Neural progenitor cell (in vitro differentiated cells): Measurements from ENCODE around the gene RALGDS. TPM values are rescaled to one million over a fixed set of nuclear protein-coding genes. Genes with fewer than 3 reads are reported as not detected.
A peak's percentile ranks its signal among the peaks of the same experiment; 100 is the strongest.

Source experiments
- DNase-seq: peaks from one replicate; pipeline ENCODE4 v3.0.0-alpha.2; 2016; ENCODE audit warnings: low spot score
- H2AFZ ChIP-seq: fragments of 200-600 bp; sonication (generic); replicated peaks from 2 replicates; pipeline ENCODE4 v1.6.1; 2016; ENCODE audit warnings: antibody characterized with exemption
- H3F3A ChIP-seq: fragments of 200-600 bp; sonication (generic); 2 replicates; pipeline ENCODE4 v1.6.1; 2016; ENCODE audit warnings: antibody characterized with exemption, low read depth
- H3K27ac ChIP-seq: fragments of 200-600 bp; sonication (generic); 2 replicates; pipeline ENCODE4 v1.5.1; 2016; ENCODE audit warnings: mild to moderate bottlenecking
- H3K27me3 ChIP-seq: fragments of 200-600 bp; sonication (generic); 2 replicates; pipeline ENCODE4 v1.6.1; 2016; ENCODE audit warnings: mild to moderate bottlenecking, moderate library complexity
- H3K36me3 ChIP-seq: fragments of 200-600 bp; sonication (generic); 2 replicates; pipeline ENCODE4 v1.5.1; 2016
- H3K4me1 ChIP-seq: fragments of 200-600 bp; sonication (generic); 2 replicates; pipeline ENCODE4 v1.6.1; 2016; ENCODE audit warnings: mixed run types
- H3K4me2 ChIP-seq: fragments of 200-600 bp; sonication (generic); 2 replicates; pipeline ENCODE4 v1.6.1; 2016
- H3K4me3 ChIP-seq: fragments of 200-600 bp; sonication (generic); 2 replicates; pipeline ENCODE4 v1.5.1; 2016
- H3K79me2 ChIP-seq: fragments of 200-600 bp; sonication (generic); 2 replicates; pipeline ENCODE4 v1.6.1; 2016; ENCODE audit warnings: low read depth
- H3K9ac ChIP-seq: fragments of 200-600 bp; sonication (generic); 2 replicates; pipeline ENCODE4 v1.6.1; 2016
- H3K9me3 ChIP-seq: fragments of 200-600 bp; sonication (generic); 2 replicates; pipeline ENCODE4 v1.5.1; 2016; ENCODE audit warnings: low read depth
- H4K20me1 ChIP-seq: fragments of 200-600 bp; sonication (generic); 2 replicates; pipeline ENCODE4 v1.6.1; 2016; ENCODE audit warnings: low read depth
- H3K27ac Mint-ChIP-seq: 3 replicates; pipeline ENCODE4 v1.8.0; 2021; ENCODE audit warnings: mixed read lengths
- H3K27me3 Mint-ChIP-seq: 2 replicates; pipeline ENCODE4 v1.8.0; 2022; ENCODE audit warnings: low read depth, mild to moderate bottlenecking, inconsistent platforms, moderate library complexity, mixed read lengths; ENCODE audit not compliant: insufficient read depth
- H3K36me3 Mint-ChIP-seq: 3 replicates; pipeline ENCODE4 v1.8.0; 2021; ENCODE audit warnings: mixed read lengths
- H3K4me1 Mint-ChIP-seq: 3 replicates; pipeline ENCODE4 v1.8.0; 2021; ENCODE audit warnings: mixed read lengths
- H3K4me3 Mint-ChIP-seq: 3 replicates; pipeline ENCODE4 v1.8.0; 2021; ENCODE audit warnings: mild to moderate bottlenecking, moderate library complexity, mixed read lengths
- H3K9me3 Mint-ChIP-seq: 3 replicates; pipeline ENCODE4 v1.8.0; 2020; ENCODE audit warnings: mixed read lengths
- CTCF ChIP-seq: fragments of 200-600 bp; sonication (generic); IDR thresholded peaks from 2 replicates; pipeline ENCODE4 v1.5.1; 2017; ENCODE audit warnings: antibody characterized with exemption, mild to moderate bottlenecking
- EZH2 ChIP-seq: fragments of 200-600 bp; sonication (generic); IDR thresholded peaks from 2 replicates; pipeline ENCODE4 v1.6.1; 2017; ENCODE audit warnings: antibody characterized with exemption, mild to moderate bottlenecking, moderate library complexity
- EZH2phosphoT487 ChIP-seq: fragments of 200-600 bp; sonication (generic); IDR thresholded peaks from 2 replicates; pipeline ENCODE4 v1.6.1; 2017; ENCODE audit warnings: antibody characterized with exemption
- total RNA-seq: library from RNA; depleted of rRNA; stranded (reverse); fragments of >200 nt; gene quantifications from 2 replicates; pipeline ENCODE4 v1.2.3, GENCODE V29; 2015; ENCODE audit warnings: low replicate concordance

RALGDS gene
- total RNA-seq, 1 donor from 2014 or later, result 24.1 TPM

GRCh38 chr9:133090752-133091385, 30.2 kb downstream of the RALGDS start:
- H2AFZ ChIP-seq, result no peak overlapping the region
- Mint-ChIP-seq H3K4me1 (no peaks in the 10 kb centered on the region), H3K27me3 (peaks cover 8% of the 10 kb centered on the region), H3K9me3 (peaks cover 7% of the 10 kb centered on the region), H3K27ac (no peak overlapping the region), H3K36me3 (peaks cover 8% of the 10 kb centered on the region), H3K4me3 (no peak overlapping the region)
- no peak overlapping the region for H3K27ac ChIP-seq
- H3K9ac ChIP-seq, result no peak overlapping the region
- H3F3A ChIP-seq, result no peaks in the 10 kb centered on the region
- no peaks in the 10 kb centered on the region for H3K79me2 ChIP-seq
- H3K4me3 ChIP-seq, result no peak overlapping the region
- H3K36me3 ChIP-seq, result peaks cover 1% of the 10 kb centered on the region
- TF ChIP-seq EZH2phosphoT487, result no peak
- no peak for TF ChIP-seq EZH2
- TF ChIP-seq CTCF, result no peak
- peaks cover 4% of the 10 kb centered on the region for H3K4me1 ChIP-seq
- no peak for DNase-seq
- H3K27me3 ChIP-seq, result no peaks in the 10 kb centered on the region
- no peak overlapping the region for H3K4me2 ChIP-seq
- H3K9me3 ChIP-seq, result no peaks in the 10 kb centered on the region
- no peaks in the 10 kb centered on the region for H4K20me1 ChIP-seq

- H3K27ac ChIP-seq, result no peak overlapping the region
- no peak overlapping the region for H3K4me3 Mint-ChIP-seq
- peaks cover 7% of the 10 kb centered on the region for H3K27me3 Mint-ChIP-seq
Observed at GRCh38 chr9:133090187-133090586, 30.9 kb downstream of the RALGDS start.

GRCh38 chr9:133089271-133089671, 31.8 kb downstream of the RALGDS start:
- H3K27ac Mint-ChIP-seq, result no peak overlapping the region
- TF ChIP-seq EZH2phosphoT487 (no peak), CTCF (no peak), EZH2 (no peak)
- no peaks in the 10 kb centered on the region for H4K20me1 ChIP-seq
- no peaks in the 10 kb centered on the region for H3F3A ChIP-seq
- peaks cover 7% of the 10 kb centered on the region for H3K27me3 Mint-ChIP-seq
- H3K4me1 ChIP-seq, result peaks cover 4% of the 10 kb centered on the region
- no peaks in the 10 kb centered on the region for H3K36me3 ChIP-seq
- no peaks in the 10 kb centered on the region for H3K9me3 Mint-ChIP-seq
- DNase-seq, result peak; percentile 13
- H3K4me1 Mint-ChIP-seq, result no peaks in the 10 kb centered on the region
- no peak overlapping the region for H3K4me3 Mint-ChIP-seq
- H3K4me3 ChIP-seq, result no peak overlapping the region
- H3K36me3 Mint-ChIP-seq, result no peaks in the 10 kb centered on the region
- no peak overlapping the region for H3K4me2 ChIP-seq
- H2AFZ ChIP-seq, result no peak overlapping the region
- no peaks in the 10 kb centered on the region for H3K79me2 ChIP-seq
- no peak overlapping the region for H3K9ac ChIP-seq
- H3K9me3 ChIP-seq, result no peaks in the 10 kb centered on the region
- no peaks in the 10 kb centered on the region for H3K27me3 ChIP-seq
- H3K27ac ChIP-seq, result no peak overlapping the region

More at GRCh38 chr9:133090187-133090586, 30.9 kb downstream of the RALGDS start:
- Histone ChIP-seq H3K9me3 (no peaks in the 10 kb centered on the region), H3K4me1 (peaks cover 4% of the 10 kb centered on the region), H3K9ac (no peak overlapping the region), H3F3A (no peaks in the 10 kb centered on the region), H3K79me2 (no peaks in the 10 kb centered on the region), H4K20me1 (no peaks in the 10 kb centered on the region), H2AFZ (no peak overlapping the region), H3K27me3 (no peaks in the 10 kb centered on the region), H3K4me3 (no peak overlapping the region), H3K4me2 (no peak overlapping the region), H3K36me3 (no peaks in the 10 kb centered on the region)
- H3K27ac Mint-ChIP-seq, result no peak overlapping the region
- H3K36me3 Mint-ChIP-seq, result peaks cover 4% of the 10 kb centered on the region
- DNase-seq, result no peak
- H3K9me3 Mint-ChIP-seq, result peaks cover 2% of the 10 kb centered on the region
- TF ChIP-seq CTCF, result no peak
- TF ChIP-seq EZH2, result no peak
- TF ChIP-seq EZH2phosphoT487, result no peak
- H3K4me1 Mint-ChIP-seq, result no peaks in the 10 kb centered on the region
